OCI-LY1 (cell line): ENCODE measurements around the gene C2CD2L.

Source experiments
- EZH2 ChIP-seq: fragments of 200-600 bp; sonication (generic), shearing (Covaris generic); IDR thresholded peaks from 2 replicates; pipeline ENCODE4 v1.8.0; 2017; ENCODE audit warnings: borderline replicate concordance, mixed run types, mild to moderate bottlenecking, antibody characterized with exemption, low read length, moderate library complexity, mixed read lengths
- TF ChIP-seq, protein P1 (sequence below): fragments of 200-600 bp; sonication (generic), shearing (Covaris generic); IDR thresholded peaks from 2 replicates; pipeline ENCODE4 v1.5.1; 2017; ENCODE audit warnings: mild to moderate bottlenecking, antibody characterized with exemption, low read length, moderate library complexity, mixed read lengths

- TF ChIP-seq, protein P1, sequence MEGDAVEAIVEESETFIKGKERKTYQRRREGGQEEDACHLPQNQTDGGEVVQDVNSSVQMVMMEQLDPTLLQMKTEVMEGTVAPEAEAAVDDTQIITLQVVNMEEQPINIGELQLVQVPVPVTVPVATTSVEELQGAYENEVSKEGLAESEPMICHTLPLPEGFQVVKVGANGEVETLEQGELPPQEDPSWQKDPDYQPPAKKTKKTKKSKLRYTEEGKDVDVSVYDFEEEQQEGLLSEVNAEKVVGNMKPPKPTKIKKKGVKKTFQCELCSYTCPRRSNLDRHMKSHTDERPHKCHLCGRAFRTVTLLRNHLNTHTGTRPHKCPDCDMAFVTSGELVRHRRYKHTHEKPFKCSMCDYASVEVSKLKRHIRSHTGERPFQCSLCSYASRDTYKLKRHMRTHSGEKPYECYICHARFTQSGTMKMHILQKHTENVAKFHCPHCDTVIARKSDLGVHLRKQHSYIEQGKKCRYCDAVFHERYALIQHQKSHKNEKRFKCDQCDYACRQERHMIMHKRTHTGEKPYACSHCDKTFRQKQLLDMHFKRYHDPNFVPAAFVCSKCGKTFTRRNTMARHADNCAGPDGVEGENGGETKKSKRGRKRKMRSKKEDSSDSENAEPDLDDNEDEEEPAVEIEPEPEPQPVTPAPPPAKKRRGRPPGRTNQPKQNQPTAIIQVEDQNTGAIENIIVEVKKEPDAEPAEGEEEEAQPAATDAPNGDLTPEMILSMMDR: no peak
- no peak for TF ChIP-seq EZH2
Measured at GRCh38 chr11:119087747-119088241, 19.4 kb upstream of the C2CD2L start.
